GM12875 (cell line): ENCODE data around the gene FAM170B.

Source experiments
- H3K4me3 ChIP-seq: one replicate; pipeline ENCODE4 v1.5.1; 2011; ENCODE audit warnings: low read depth, low read length, control low read depth
- TF ChIP-seq, protein P1 (sequence below): IDR thresholded peaks from 2 replicates; pipeline ENCODE4 v1.5.1; 2011; ENCODE audit warnings: low read depth, mild to moderate bottlenecking, control low read depth, inconsistent platforms, low read length, moderate library complexity, borderline replicate concordance; ENCODE audit not compliant: insufficient read depth

The FAM170B gene

DNA sequence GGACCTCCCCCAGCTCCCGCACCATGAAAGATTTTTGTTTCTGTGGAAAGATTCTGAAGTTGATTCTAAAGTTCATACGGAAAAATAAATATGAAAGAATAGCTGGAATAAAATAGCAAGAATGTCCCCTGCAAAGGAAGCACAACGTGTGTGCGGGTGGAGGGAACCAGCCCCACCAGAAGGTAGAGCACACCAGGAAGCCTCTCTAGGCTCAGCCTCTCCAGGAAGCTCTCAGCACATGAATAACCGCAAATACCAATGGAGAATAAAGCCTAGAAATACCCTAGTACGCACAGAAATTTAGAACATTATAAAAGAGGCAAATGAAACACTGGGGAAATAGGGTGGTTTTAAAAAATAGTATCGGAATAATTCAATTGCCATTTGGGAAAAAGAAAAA lies 24.6 kb upstream of the FAM170B start:
- no peak overlapping the region for H3K4me3 ChIP-seq
- TF ChIP-seq, protein P1, sequence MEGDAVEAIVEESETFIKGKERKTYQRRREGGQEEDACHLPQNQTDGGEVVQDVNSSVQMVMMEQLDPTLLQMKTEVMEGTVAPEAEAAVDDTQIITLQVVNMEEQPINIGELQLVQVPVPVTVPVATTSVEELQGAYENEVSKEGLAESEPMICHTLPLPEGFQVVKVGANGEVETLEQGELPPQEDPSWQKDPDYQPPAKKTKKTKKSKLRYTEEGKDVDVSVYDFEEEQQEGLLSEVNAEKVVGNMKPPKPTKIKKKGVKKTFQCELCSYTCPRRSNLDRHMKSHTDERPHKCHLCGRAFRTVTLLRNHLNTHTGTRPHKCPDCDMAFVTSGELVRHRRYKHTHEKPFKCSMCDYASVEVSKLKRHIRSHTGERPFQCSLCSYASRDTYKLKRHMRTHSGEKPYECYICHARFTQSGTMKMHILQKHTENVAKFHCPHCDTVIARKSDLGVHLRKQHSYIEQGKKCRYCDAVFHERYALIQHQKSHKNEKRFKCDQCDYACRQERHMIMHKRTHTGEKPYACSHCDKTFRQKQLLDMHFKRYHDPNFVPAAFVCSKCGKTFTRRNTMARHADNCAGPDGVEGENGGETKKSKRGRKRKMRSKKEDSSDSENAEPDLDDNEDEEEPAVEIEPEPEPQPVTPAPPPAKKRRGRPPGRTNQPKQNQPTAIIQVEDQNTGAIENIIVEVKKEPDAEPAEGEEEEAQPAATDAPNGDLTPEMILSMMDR, result no peak

DNA sequence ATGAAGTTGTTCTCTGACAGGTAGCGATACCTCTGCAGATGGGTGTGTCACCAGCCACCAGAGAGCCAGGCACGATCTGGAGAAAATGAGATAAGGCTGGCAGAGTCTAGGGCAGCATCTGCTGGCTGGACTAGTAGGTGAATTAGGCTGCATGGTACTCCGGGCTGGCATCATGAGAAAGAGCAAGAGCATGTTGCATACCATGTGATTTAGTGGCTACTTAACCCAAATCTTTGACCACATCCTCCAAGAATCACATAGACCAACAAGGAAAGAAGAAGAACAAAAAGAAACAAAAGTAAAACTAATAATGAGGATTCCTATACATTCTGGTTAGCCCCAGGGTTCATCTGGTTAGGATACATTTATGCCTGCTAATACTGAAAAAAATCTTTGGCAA lies 23.4 kb upstream of the FAM170B start:
- TF ChIP-seq, protein P1, result no peak
- no peak overlapping the region for H3K4me3 ChIP-seq

- H3K4me3 ChIP-seq, result no peak overlapping the region
- TF ChIP-seq, protein P1, result no peak
Measured at GRCh38 chr10:49154641-49155040, 20.8 kb upstream of the FAM170B start.

GRCh38 chr10:49153971-49154370 lies 20.1 kb upstream of the FAM170B start:
- H3K4me3 ChIP-seq, result no peak overlapping the region
- TF ChIP-seq, protein P1, result no peak

DNA sequence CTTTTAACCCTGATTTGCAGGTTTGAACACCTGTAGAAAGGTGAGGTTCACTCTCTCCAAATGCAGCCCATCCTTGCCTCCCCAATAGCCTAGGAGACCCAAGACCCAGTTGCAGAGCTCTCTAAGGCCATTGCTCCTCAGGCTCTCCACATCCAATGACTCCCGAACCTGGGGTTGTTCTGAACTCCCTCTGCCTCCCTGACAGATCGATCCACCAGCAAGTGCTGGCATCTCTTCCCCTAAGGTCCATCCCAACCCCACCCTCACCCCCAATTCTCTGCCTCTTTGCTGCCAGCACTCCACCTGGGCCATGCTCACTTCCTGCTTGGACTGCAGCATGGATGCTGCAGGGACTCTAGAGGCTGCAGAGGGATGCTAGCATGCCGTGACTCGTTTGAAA lies 19.3 kb upstream of the FAM170B start:
- no peak overlapping the region for H3K4me3 ChIP-seq

DNA sequence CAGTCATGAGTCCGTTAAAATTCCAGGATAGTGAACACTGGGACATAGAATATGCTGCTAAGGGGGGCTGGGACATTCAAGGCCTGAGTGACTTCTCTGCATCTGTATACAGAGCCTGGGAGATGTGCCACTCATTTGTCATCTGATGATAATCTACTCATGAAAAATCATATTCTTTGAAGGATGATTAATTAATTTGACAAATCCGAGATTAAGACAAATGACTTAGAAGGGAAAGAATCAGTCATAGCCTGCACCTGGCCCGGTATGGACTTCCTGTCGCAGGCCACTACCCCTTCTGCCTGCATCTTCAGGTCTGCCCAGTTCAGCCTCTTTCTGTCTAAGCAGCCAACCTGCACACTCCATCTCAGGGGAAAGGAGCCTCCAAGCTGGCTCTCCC lies 18.8 kb upstream of the FAM170B start:
- TF ChIP-seq, protein P1, result no peak
- no peak overlapping the region for H3K4me3 ChIP-seq

More for the DNA sequence above, 19.3 kb upstream of the FAM170B start:
- TF ChIP-seq, protein P1, result no peak

DNA sequence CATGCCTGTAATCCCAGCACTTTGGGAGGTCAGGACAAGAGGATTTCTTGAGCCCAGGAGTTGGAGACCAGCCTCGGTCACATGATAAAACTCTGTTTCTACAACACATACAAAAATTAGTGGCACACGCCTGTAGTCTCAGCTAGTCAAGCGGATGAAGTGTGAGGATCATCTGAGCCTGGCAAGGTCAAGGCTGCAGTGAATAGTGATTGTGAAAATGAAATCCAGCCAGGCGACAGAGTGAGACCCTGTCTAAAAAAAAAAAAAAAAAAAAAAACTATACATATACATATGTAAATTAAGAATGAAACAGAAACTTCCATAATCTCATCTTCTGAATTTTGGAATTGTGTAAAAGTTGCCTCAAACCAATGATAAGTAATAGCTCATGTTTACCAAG lies 18.2 kb upstream of the FAM170B start:
- TF ChIP-seq, protein P1, result no peak
- no peak overlapping the region for H3K4me3 ChIP-seq
